ENCODE results near the gene AEBP2.
"Not testable (repeated sequence)": the region's sequence is repeated elsewhere in the genome, so short reads cannot be mapped to it uniquely, and the experiment has no call there.

AEBP2 gene

GRCh38 chr12:19439059-19440018 lies at the start of gene AEBP2:
TSS of gene AEBP2 (plus strand) at chr12:19439492. CDS start at chr12:19439700, 208 bp downstream.
- peak; percentile 88 to 91 for DNase-seq (ENCODE audit: low read depth in 1 of 2, low spot score in 1 of 2)

- no peak for DNase-seq (ENCODE audit: low read depth in 1 of 2, low spot score in 1 of 2)
Observed at GRCh38 chr12:19390051-19390598, 49.2 kb upstream of the AEBP2 start.

DNA sequence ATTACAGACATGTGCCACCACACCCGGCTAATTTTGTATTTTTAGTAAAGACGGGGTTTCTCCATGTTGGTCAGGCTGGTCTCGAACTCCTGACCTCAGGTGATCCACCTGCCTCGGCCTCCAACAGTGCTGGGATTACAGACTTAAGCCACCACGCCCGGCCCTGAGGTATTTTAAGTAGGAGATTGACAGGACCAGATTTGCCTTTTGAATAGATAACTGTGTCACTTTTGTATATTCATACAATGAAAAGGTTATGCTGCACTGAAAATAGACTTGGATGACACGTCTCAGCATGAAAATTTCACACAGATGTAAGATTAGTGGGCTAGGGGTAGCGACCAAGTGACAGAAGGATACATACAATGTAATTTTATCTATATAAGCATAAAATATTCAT lies 46.6 kb upstream of the AEBP2 start:
- not testable (repeated sequence) for DNase-seq (ENCODE audit: low read depth in 1 of 2, low spot score in 1 of 2)

GRCh38 chr12:19394385-19394784 lies 44.9 kb upstream of the AEBP2 start:
- no peak for DNase-seq (ENCODE audit: low read depth in 1 of 2, low spot score in 1 of 2)

DNA sequence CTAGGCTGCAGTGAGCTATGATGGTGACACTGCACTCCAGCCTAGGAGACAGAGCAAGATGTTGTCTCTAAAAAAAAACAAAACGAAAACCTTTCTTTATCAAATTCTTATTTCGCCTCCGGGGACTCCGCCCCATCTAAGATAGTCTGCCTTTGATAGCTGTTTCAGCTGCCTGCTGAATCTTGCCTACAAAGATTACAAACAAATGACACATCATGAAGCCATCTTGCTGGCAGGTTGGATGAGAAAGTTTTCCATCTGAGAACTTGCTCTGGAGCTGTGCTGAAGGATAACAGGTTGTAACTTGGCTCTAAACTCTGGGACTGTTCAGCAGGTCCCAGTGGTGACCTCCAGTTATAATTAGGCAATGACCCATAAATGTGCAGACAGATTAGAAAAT lies 41.8 kb upstream of the AEBP2 start:
- DNase-seq (ENCODE audit: low read depth in 1 of 2, low spot score in 1 of 2) = no peak

DNA sequence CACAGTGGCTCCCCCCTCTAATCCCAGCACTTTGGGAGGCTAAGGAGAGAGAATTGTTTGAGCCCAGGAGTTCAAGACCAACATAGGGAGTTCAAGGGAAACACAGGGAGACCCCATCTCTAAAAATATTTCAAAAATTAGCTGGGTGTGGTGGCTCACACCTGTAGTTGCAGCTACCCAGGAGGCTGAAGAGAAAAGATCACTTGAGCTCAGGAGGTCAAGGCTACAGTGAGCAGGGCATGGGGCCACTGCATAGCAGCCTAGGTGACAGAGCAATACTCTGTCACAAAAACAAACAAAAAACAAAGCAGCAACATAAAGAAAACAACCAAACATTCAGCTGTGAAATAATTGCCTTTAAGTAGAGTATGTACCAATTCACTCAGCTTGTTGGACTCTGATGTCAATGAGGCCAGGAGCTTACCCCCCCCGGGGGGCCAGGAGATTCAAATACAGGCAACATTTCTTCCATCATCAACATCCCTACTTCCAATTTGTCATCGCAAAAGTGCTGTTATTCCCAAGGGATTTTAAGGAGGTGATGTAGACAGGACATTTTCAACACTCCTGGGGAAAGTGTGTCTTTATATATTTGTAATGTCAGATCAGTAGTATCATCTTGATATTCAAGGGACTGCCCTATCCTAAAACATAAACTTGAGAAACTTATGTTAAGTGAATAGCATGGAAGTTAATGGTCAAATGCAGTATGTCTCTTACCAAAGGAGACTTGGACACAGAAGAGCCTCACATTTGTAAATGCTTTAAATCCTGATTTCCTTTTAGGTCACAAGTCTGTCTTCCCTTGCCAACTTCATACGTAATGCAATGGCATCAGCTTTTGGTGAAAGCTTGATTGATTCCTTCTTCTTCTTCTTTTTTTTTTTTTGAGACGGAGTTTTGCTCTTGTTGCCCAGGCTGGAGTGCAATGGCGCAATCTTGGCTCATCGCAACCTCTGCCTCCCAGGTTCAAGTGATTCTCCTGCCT lies 40.6 kb upstream of the AEBP2 start:
- no peak for DNase-seq (ENCODE audit: low read depth in 1 of 2, low spot score in 1 of 2)

DNA sequence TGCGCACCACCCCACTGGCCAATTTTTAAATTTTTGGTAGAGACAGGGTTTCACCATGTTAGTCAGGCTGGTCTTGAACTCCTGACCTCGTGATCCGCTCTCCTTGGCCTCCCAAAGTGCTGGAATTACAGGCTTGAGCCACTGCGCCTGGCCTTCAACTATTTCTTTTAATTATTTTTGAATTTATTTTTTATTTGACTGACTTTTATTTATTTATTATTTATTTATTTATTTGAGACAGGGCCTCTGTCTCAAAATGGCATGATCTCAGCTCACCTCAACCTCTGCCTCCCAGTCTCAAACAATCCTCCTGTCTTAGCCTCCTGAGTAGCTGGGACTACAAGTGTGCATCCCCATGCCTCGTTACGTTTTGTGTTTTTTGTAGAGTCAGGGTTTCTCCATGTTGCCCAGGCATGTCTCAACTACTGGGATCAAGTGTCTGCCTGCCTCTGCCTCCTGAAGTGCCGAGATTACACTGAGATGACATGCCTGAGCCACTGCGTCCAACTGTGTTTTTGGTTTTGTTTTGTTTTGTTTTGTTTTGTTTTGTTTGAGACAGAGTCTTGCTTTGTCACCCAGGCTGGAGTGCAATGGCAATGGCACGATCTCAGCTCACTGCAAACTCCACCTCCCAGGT lies 38.5 kb upstream of the AEBP2 start:
- not testable (repeated sequence) for DNase-seq (ENCODE audit: low read depth in 1 of 2, low spot score in 1 of 2)

DNA sequence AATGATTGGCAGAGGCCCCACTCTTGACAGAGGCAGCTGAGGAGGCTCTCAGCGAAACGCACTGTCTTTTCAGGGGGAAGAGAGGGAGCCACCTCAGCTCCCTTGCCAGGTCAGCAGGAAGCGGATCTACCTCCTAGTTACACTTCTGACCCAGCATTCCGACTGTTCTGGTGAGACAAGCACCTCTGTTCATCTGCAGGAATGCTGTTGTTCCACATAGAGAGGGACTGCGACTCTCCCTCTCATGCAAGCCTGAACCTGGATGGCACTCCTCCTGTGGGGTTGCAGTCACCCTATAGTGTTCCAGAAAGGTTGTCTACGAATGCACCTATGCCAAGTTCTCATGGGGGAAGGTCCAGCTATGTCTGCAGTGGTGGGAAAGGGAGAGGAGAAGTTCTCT lies 37.1 kb upstream of the AEBP2 start:
- no peak for DNase-seq (ENCODE audit: low read depth in 1 of 2, low spot score in 1 of 2)

DNA sequence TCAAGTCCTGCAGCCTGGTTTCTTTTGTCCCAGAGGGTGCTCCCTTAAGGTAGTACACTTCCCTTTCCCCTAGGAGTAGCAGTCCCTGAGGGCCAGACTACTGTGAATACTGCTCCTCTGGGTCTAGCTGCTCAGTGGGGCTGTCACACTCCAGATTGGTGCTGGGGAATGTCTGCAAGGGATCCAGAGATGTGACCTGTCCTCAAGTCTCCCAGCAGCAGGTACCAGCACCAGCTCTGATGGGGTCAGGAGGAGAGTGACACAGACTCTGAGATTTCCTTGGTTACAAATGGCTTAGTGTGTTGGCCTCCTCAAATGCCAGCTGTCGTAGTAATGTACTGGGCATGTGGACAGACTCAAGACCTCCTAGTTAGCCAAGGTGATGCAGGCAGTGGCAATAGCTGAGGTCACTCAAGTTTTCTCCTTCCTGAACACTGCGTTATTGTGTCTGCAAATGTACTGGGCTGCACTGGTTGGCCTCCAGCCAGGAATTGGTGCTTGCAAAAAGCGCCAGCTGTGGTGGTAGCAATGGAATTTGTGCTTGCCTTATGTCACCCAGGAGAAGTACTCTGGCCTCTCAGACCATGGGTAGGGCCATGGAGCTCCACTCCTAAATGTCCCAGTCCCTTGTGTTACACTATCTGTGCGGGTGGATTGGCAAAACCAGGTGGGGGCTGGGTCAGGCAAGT lies 36.4 kb upstream of the AEBP2 start:
- DNase-seq (ENCODE audit: low read depth in 1 of 2, low spot score in 1 of 2) = no peak

- DNase-seq (ENCODE audit: low read depth in 1 of 2, low spot score in 1 of 2) = no peak
Observed at GRCh38 chr12:19404242-19404880, 34.9 kb upstream of the AEBP2 start.

GRCh38 chr12:19409376-19409775 lies 29.9 kb upstream of the AEBP2 start:
- no peak for DNase-seq (ENCODE audit: low read depth in 1 of 2, low spot score in 1 of 2)

GRCh38 chr12:19410211-19410610 lies 29.1 kb upstream of the AEBP2 start:
- DNase-seq (ENCODE audit: low read depth in 1 of 2, low spot score in 1 of 2) = no peak

DNA sequence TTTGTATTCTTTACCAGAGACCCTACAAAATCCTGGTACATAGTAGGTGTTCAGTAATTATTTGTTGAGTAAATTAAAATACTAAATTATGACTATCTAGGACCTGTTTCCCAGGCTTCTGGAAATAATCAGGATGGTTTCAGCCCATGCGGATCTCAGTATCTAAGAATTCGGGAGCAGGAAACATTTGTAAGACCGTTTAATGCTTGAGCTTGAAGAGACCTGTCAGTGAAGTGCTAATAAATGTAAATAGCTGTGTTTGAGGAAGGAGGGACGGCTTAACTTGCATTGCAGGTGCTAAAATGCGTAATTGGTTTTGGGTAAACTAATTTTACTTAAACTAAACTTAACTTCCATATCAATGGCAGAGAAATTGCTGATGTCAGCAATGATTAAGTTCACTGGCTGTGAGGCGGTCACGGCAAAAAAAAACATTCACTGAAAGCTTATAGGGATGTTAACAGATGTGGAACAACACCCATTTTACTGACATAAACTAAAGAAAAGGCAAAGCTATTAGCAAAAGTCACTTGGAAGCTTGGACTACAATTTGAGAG lies 28.6 kb upstream of the AEBP2 start:
- DNase-seq (ENCODE audit: low read depth in 1 of 2, low spot score in 1 of 2) = no peak

DNA sequence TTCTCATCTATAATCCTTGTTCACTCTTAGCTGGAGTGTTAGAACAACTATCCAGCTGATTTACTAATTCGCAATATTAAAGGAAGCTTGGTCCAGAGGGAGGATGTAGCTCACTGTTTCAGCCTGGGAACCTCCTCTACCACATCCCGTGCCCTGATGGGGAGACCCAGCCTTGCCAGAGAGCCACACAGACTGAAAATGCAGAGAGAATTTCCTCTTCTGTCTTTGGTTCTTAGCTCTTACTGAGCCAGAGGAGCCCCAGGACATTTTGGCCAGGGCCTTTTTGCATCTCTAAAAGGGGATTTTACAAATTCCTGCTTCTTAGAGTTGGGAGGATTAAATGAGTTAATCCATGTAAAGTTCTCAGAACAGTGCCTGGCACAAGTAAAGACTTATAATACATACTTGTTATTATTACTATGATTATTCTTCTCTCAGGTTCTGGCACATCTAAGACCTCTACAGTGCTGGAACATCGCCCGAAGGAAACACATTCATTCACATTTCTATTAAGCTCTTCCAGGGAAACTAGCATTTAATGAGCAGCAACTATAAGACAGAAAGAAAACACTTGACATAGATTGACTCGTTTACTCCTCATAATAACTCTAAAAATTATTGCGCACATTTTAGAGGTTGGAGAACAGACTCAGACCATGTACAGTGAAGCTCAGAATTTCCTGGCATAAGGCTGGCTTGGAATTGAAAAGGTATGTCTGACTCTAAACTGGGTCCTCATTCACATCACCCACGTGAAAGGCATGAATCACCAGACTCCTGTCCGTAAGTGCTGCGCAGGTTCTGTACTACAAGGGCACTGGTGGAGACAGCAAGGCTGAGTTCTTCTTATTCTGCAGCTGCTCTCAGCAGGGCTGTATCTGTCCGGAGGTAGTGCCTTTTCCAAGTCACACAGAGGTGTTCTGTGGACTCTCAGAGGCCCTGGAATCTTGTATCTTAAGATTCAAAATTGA lies 27.8 kb upstream of the AEBP2 start:
- DNase-seq (ENCODE audit: low read depth in 1 of 2, low spot score in 1 of 2) = no peak

DNA sequence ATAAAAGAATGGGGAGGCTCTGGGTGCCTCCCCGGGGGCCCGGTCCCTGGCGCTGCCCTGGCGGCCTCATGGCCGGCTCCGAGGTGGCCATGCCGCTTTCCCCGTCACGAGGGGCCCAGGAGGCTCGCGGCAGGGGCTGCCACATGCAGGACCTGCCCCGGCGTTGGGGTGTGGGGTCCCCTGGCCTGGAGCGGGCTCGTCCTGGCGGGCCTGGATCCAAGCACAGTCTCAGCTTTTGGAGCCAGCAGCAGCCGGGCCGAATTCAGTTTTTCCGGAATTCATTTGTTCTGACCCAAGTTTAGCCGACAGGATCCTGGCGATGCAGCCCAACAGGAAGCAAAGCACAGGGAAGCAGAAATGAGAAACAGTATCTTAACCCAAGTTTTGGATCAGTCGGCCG lies 26.4 kb upstream of the AEBP2 start:
- DNase-seq (ENCODE audit: low read depth in 1 of 2, low spot score in 1 of 2) = no peak

GRCh38 chr12:19413582-19413981 lies 25.7 kb upstream of the AEBP2 start:
- DNase-seq (ENCODE audit: low read depth in 1 of 2, low spot score in 1 of 2) = not testable (repeated sequence)

- DNase-seq (ENCODE audit: low read depth in 1 of 2, low spot score in 1 of 2) = no peak
Observed at GRCh38 chr12:19415563-19415962, 23.7 kb upstream of the AEBP2 start.

DNA sequence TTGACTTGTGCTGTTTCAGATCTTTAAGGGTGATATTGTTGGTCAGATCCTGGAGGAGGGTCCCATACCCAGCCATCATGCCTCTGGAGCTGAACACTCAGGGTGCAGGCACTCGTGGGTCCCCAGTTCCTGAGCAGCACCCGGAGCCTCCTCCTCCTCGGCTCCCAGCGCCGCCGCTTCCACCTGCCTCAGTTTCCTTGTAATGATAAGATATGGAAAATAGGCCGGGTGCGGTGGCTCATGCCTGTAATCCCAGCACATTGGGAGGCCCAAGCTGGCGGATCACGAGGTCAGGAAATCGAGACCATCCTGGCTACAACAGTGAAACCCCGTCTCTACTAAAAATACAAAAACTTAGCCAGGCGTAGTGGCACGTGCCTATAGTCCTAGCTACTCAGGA lies 20.2 kb upstream of the AEBP2 start:
- DNase-seq (ENCODE audit: low read depth in 1 of 2, low spot score in 1 of 2) = no peak
